K562 (cell line): ENCODE results near the gene SLC25A40. TPM values are rescaled to one million over a fixed set of nuclear protein-coding genes. Genes with fewer than 3 reads are reported as not detected.
A peak's percentile ranks its signal among the peaks of the same experiment; 100 is the strongest.

Experiments used
- CEBPG ChIP-seq, 3 experiments: fragments of 200-800 bp in 1 of 3; sonication (Bioruptor generic) in 1 of 3; sonication (generic) in 1 of 3; formaldehyde crosslinking in 1 of 3; IDR thresholded peaks in 2 of 3; conservative IDR thresholded peaks in 1 of 3; 2 replicates each; pipeline versions ENCODE4 v1.6.1 to v1.8.0; 2016 to 2022; ENCODE audit warnings: missing compliant biosample characterization in 2 of 3, missing genetic modification characterization in 2 of 3, mild to moderate bottlenecking in 1 of 3, missing genetic modification reagents in 1 of 3
- CREBBP ChIP-seq: IDR thresholded peaks from one replicate; pipeline ENCODE4 v1.6.1; 2012; ENCODE audit warnings: low read depth, mild to moderate bottlenecking, control low read depth, inconsistent platforms, low read length
- KLF6 ChIP-seq: fragments of 250-450 bp; sonication (Bioruptor Pico); IDR thresholded peaks from 2 replicates; pipeline ENCODE4 v1.4.0; 2020; ENCODE audit warnings: mild to moderate bottlenecking, moderate library complexity, borderline replicate concordance
- MAFK ChIP-seq: IDR thresholded peaks from 2 replicates; pipeline ENCODE4 v1.6.1; 2011; ENCODE audit warnings: low read length, improper control_type of control experiment
- MGA ChIP-seq: fragments of 450-650 bp; IDR thresholded peaks from 2 replicates; pipeline ENCODE4 v1.6.1; 2016; ENCODE audit warnings: mild to moderate bottlenecking, moderate library complexity
- MXI1 ChIP-seq: IDR thresholded peaks from 2 replicates; pipeline ENCODE4 v1.6.1; 2011; ENCODE audit warnings: low read depth, mild to moderate bottlenecking, improper control_type of control experiment, low read length
- POLR2AphosphoS5 ChIP-seq: IDR thresholded peaks from 2 replicates; pipeline ENCODE4 v1.6.1; 2011; ENCODE audit warnings: mild to moderate bottlenecking, low read depth, low read length, moderate library complexity; ENCODE audit not compliant: control insufficient read depth, insufficient read depth
- SIN3A ChIP-seq, 2 experiments: fragments of 150-350 bp in 1 of 2; IDR thresholded peaks; 2 replicates each; pipeline ENCODE4 v1.6.1; 2011 to 2016; ENCODE audit warnings: borderline replicate concordance in 2 of 2, low read depth in 2 of 2, low read length in 2 of 2, mild to moderate bottlenecking in 2 of 2, moderate library complexity in 2 of 2; ENCODE audit not compliant: control insufficient read depth in 1 of 2
- ZNF197 ChIP-seq: fragments of 200-800 bp; sonication (Bioruptor generic); IDR thresholded peaks from 2 replicates; pipeline ENCODE4 v1.6.1; 2016; ENCODE audit warnings: low read depth, missing genetic modification characterization, missing compliant biosample characterization
- polyA plus RNA-seq, 8 experiments: library from polyadenylated mRNA; depleted of rRNA in 4 of 8; stranded (reverse) in 5 of 8; unstranded in 3 of 8; fragments of >200 nt; fragmentation: Nextera tagmentation in 2 of 8; fragmentation: Illumina TruSeq in 1 of 8; extraction: Ambion mirVana in 2 of 8; extraction: Trizol in 1 of 8; gene quantifications; 2 replicates each; pipeline versions ENCODE4 v1.2.1 to v1.2.3, GENCODE V29; 2011 to 2014; ENCODE audit warnings: inconsistent platforms in 1 of 8, missing spikeins in 1 of 8
- total RNA-seq, 7 experiments: library from RNA; depleted of rRNA in 6 of 7; stranded (reverse); fragments of >200 nt in 6 of 7; fragmentation: Illumina TruSeq in 2 of 7; extraction: Trizol in 2 of 7; gene quantifications; 2 replicates each; pipeline versions ENCODE4 v1.2.1 to v1.2.3, GENCODE V29; 2011 to 2021; ENCODE audit warnings: low replicate concordance in 1 of 7
- TF ChIP-seq, protein P1 (sequence below): fragments of 150-350 bp; conservative IDR thresholded peaks from 2 replicates; pipeline ENCODE4 v1.6.1; 2014; ENCODE audit warnings: low read length
- TF ChIP-seq, protein P2 (sequence below): fragments of 450-650 bp; conservative IDR thresholded peaks from 2 replicates; pipeline ENCODE4 v1.6.1; 2016; ENCODE audit warnings: missing genetic modification characterization, low read depth, mild to moderate bottlenecking, control low read depth, missing compliant biosample characterization

Gene SLC25A40
- total and polyA plus RNA-seq, 9 of the 15 experiments (the other 6 are each of a cell fraction or from before 2014, with no cell fraction given), result 6.7 to 44.0 (median 26.5) TPM

- TF ChIP-seq MGA, result peak; percentile 81
- no peak for TF ChIP-seq MAFK
- TF ChIP-seq MXI1, result 0 out of 2 replicates have a peak, but pooled peaks have one; percentile 22
- TF ChIP-seq POLR2AphosphoS5, result no peak
- no peak for TF ChIP-seq CEBPG (CRISPR knock-in tag; IDR thresholded peaks at IDR 0.05)
- TF ChIP-seq CEBPG (tag; conservative IDR thresholded peaks at IDR 0.05 in 1 of 2, IDR thresholded peaks at IDR 0.05 in 1 of 2), result no peak
- TF ChIP-seq, protein P1, sequence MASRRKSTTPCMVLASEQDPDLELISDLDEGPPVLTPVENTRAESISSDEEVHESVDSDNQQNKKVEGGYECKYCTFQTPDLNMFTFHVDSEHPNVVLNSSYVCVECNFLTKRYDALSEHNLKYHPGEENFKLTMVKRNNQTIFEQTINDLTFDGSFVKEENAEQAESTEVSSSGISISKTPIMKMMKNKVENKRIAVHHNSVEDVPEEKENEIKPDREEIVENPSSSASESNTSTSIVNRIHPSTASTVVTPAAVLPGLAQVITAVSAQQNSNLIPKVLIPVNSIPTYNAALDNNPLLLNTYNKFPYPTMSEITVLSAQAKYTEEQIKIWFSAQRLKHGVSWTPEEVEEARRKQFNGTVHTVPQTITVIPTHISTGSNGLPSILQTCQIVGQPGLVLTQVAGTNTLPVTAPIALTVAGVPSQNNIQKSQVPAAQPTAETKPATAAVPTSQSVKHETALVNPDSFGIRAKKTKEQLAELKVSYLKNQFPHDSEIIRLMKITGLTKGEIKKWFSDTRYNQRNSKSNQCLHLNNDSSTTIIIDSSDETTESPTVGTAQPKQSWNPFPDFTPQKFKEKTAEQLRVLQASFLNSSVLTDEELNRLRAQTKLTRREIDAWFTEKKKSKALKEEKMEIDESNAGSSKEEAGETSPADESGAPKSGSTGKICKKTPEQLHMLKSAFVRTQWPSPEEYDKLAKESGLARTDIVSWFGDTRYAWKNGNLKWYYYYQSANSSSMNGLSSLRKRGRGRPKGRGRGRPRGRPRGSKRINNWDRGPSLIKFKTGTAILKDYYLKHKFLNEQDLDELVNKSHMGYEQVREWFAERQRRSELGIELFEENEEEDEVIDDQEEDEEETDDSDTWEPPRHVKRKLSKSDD, result no peak
- peak in 1 of 2 experiments; percentile 43; a peak in 2 of 4 replicates for TF ChIP-seq SIN3A (IDR thresholded peaks at IDR 0.05; ENCODE audit: borderline replicate concordance in 2 of 2, control insufficient read depth in 1 of 2, low read depth in 2 of 2, low read length in 2 of 2)
- TF ChIP-seq KLF6 (CRISPR knock-in tag), result no peak
- TF ChIP-seq CREBBP, result no peak
- 0 out of 2 replicates have a peak, but pooled peaks have one; percentile 40 for TF ChIP-seq ZNF197 (CRISPR knock-in tag)
- TF ChIP-seq, protein P2, sequence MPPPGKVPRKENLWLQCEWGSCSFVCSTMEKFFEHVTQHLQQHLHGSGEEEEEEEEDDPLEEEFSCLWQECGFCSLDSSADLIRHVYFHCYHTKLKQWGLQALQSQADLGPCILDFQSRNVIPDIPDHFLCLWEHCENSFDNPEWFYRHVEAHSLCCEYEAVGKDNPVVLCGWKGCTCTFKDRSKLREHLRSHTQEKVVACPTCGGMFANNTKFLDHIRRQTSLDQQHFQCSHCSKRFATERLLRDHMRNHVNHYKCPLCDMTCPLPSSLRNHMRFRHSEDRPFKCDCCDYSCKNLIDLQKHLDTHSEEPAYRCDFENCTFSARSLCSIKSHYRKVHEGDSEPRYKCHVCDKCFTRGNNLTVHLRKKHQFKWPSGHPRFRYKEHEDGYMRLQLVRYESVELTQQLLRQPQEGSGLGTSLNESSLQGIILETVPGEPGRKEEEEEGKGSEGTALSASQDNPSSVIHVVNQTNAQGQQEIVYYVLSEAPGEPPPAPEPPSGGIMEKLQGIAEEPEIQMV, result no peak
Observed at GRCh38 chr7:87876869-87877234, 692 bp upstream of the SLC25A40 start (continued).
